Left cardiac atrium (tissue), 4 donors: Measurements from ENCODE around the gene UGGT2. TPM values are rescaled to one million over a fixed set of nuclear protein-coding genes. Genes with fewer than 3 reads are reported as not detected.

Experiments used
- ATAC-seq, 2 donors: fragments of 200-7000 bp; cut with Tn5 transposase; one replicate each; pipeline ENCODE4 v1.9.1; 2020; ENCODE audit warnings: mild to moderate bottlenecking in 2 of 2, moderate library complexity in 2 of 2
- DNase-seq: peaks from one replicate; pipeline ENCODE4 v3.0.0-alpha.2; 2020
- intact Hi-C, 2 donors: fragments of 100-400 bp; cut with DNase I; formaldehyde crosslinking; loops; one replicate each; pipeline versions ENCODE4 v1.14.1 to v1.15.1; 2022 to 2023
- long read RNA-seq: library from polyadenylated mRNA; unstranded; transcript quantifications from one replicate; pipeline ENCODE4 v2.0.0, GENCODE V29; 2021
- total RNA-seq, 2 donors: library from RNA; stranded (reverse); fragmentation: NEBNext Ultra II Directional; extraction: Animal tissue kit (Norgen Biotek cat#: 25700); gene quantifications; one replicate each; pipeline ENCODE4 v1.2.1, GENCODE V29; 2021
- donor health status: DM: no; HTN: yes; CAD: no.
- donor health status: DM: no; HTN: yes; CAD: no; lungs with severe emphysema.
- donor health status: DM: yes; HTN: yes; CAD: no.
- donor health status: Dilated cardiomyopathy.

The UGGT2 gene, protein sequence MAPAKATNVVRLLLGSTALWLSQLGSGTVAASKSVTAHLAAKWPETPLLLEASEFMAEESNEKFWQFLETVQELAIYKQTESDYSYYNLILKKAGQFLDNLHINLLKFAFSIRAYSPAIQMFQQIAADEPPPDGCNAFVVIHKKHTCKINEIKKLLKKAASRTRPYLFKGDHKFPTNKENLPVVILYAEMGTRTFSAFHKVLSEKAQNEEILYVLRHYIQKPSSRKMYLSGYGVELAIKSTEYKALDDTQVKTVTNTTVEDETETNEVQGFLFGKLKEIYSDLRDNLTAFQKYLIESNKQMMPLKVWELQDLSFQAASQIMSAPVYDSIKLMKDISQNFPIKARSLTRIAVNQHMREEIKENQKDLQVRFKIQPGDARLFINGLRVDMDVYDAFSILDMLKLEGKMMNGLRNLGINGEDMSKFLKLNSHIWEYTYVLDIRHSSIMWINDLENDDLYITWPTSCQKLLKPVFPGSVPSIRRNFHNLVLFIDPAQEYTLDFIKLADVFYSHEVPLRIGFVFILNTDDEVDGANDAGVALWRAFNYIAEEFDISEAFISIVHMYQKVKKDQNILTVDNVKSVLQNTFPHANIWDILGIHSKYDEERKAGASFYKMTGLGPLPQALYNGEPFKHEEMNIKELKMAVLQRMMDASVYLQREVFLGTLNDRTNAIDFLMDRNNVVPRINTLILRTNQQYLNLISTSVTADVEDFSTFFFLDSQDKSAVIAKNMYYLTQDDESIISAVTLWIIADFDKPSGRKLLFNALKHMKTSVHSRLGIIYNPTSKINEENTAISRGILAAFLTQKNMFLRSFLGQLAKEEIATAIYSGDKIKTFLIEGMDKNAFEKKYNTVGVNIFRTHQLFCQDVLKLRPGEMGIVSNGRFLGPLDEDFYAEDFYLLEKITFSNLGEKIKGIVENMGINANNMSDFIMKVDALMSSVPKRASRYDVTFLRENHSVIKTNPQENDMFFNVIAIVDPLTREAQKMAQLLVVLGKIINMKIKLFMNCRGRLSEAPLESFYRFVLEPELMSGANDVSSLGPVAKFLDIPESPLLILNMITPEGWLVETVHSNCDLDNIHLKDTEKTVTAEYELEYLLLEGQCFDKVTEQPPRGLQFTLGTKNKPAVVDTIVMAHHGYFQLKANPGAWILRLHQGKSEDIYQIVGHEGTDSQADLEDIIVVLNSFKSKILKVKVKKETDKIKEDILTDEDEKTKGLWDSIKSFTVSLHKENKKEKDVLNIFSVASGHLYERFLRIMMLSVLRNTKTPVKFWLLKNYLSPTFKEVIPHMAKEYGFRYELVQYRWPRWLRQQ (N-terminal part only)
- 10 to 100 TPM; 17.0 to 27.3 TPM for total RNA-seq
- long read RNA-seq, partial matches to known transcripts, result 5 of 10 reads
- long read RNA-seq, other reads (novel, unspliced or antisense), result 3 of 10 reads

GRCh38 chr13:96053003-96053703 lies at the start of gene UGGT2:
UGGT2 (minus strand) TSS chr13:96053401; CDS start chr13:96053312, 89 bp downstream.
- intact Hi-C loops, result no loop called here
- ATAC-seq (peak; percentile 100), DNase-seq (peak; percentile 98)

DNA sequence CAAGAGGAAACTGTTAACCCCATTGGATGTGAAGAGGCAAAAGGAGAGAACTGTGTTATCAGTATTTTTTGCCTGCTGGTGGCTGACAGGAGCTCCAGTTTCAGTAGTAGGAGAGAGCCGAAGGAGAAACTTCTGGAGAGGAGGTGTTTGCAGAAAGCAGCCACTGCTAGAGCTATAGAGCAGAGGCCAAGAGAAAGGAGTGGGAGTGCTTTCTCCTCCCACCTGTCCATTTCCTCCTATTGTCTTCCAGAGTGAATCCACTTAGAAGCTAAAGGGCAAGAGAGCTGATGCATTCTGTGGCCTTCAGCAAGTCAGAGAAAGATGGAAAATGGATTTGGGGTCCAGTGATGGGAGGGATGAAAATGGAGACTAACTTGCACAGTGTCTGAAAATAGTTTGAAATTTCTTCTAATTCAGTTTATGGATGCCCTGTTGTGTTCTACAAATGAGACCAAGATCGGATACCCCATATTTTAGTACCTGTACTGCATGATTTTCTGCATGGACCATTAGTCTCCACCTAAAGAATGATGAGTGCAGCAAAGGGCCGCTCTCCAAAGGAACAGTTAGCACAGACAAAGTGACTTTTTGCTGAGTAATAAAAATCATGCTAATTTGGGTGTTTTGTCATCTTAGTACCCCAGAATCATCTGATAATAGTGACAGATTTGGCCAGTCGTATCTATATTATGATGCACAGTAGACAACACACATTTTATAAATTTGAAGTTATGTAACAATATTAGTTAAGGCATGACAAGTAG lies 47.4 kb upstream of the UGGT2 start:
- intact Hi-C loops, result no loop called here
- DNase-seq (no peak), ATAC-seq (no peak)

GRCh38 chr13:96093296-96094006 lies 40.2 kb upstream of the UGGT2 start:
- no peak for ATAC-seq
- intact Hi-C loops, result no loop called here

GRCh38 chr13:96091164-96092117 lies 38.2 kb upstream of the UGGT2 start:
- intact Hi-C loops, result no loop called here
- peak; percentile 29 for DNase-seq
- peak; percentile 41 to 58 for ATAC-seq

More at GRCh38 chr13:96093296-96094006, 40.2 kb upstream of the UGGT2 start:
- no peak for DNase-seq

DNA sequence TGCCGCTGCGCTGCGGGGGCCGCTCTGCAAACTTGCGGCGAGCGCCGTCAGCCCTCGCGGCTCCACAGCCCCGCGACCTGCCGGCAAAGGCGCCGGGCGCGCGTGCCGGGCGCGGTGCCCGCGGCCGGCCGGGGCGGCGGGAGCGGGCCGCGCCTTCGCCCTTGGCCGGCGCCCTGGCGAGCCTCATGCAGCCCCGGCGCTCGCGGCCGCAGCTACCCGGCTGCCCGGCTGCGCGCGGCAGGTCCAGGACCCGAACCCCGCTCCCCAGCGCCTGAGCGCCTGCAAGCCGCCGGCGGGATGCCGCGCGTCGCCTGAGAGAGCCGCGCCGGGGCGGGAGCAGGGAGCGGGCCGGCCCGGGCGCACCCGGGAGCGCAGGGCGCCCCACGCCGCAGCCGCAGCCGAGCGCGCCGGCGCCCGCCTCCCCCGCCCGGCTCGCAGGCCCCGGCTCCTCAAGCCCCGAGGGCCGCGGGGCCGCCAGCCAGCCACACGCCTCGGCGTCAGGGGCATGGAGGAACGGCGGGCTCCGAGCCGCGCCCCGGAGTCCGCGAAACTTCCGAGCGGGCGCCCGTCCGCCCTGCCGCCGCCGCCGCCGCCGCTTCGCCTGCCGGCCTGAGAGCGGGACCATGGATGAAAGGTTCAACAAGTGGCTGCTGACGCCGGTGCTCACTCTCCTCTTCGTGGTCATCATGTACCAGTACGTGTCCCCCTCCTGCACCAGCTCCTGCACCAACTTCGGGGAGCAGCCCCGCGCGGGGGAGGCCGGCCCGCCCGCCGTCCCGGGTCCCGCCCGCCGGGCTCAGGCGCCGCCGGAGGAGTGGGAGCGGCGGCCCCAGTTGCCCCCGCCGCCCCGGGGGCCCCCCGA lies 37.3 kb upstream of the UGGT2 start:
- intact Hi-C loops, result no loop called here
- DNase-seq (peak; percentile 20), ATAC-seq (peak; percentile 19 to 47)

- peak; percentile 27 for DNase-seq
- peak; percentile 50 to 74 for ATAC-seq
- intact Hi-C loops, result no loop called here
These were observed 36.6 kb upstream of the UGGT2 start, which contains the start of gene HS6ST3 for GRCh38 chr13:96089749-96090239. HS6ST3 (plus strand) TSS chr13:96090107.

DNA sequence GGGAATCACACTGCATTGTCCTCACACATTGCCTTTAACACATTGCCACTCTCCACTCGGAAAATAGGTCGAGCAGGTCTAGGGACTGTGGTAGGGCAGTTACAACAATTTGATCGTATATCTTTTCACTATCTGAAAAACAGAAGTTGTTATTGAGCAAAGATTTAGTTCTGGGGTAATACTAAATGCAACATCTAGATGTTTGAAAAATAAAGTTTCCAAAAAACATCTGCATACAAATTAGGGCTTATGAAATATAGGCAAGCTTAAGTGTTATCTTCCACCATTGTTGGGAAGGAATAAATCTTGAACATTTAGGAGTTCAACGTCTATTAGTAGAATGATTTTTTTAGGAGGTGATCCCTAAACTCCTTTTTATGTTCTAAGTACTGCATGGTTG lies 35.9 kb upstream of the UGGT2 start:
- DNase-seq, result no peak
- intact Hi-C loops, result no loop called here
- ATAC-seq, result no peak

- ATAC-seq (no peak), DNase-seq (no peak)
- intact Hi-C loops, result no loop called here
These were observed 33.5 kb upstream of the UGGT2 start for GRCh38 chr13:96086736-96087135.

DNA sequence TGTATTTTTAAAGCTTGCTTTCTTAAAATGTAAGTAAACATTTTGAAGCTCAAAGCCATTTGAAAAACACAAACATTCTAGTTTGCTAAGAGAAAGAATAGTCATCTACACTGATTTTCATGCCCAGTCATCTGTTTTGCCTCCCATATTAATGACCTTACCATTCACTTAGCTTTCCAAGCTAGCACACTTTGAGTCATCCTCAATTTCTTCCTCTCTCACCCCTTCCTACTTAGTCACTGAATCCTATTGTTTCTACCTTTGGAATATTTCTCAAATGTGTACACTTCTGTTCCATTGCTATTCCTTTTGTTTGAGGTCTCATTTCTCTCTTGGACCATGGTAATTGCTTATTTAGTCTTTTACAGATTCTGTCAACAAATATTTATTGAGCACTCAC lies 29.4 kb upstream of the UGGT2 start:
- ATAC-seq, result no peak
- DNase-seq, result no peak
- intact Hi-C loops, result no loop called here

GRCh38 chr13:96081888-96082287 lies 28.7 kb upstream of the UGGT2 start:
- ATAC-seq (no peak), DNase-seq (no peak)
- intact Hi-C loops, result no loop called here

GRCh38 chr13:96080676-96081075 lies 27.5 kb upstream of the UGGT2 start:
- no peak for ATAC-seq
- intact Hi-C loops, result no loop called here

DNA sequence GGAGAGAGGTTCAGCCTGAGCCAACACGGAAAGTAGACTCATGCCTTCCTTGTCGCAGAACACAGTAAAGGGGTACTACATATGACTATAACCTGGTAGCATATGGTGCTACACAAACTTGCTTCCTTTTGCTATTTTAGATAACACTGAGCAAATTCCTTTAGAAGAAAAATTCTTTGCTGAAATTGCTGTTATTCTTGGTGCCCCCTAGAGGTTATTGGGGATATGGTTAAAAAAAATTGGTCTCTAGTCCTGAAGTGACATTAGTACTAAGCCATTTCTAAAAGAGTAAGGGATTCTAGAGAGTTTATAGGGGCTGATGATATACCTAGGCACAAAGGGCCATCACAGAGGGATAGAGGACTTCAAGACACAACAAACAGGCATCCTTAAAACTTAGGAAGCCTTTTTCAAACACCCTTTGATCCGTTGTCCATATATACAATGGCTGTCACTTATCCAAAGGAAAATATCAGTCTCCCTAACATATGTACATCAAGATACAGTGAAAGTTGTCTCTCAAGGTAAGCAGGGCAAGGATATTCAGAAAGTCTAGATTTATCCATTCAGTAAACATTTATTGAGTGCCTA lies 22.8 kb upstream of the UGGT2 start:
- ATAC-seq, result no peak

More at GRCh38 chr13:96080676-96081075, 27.5 kb upstream of the UGGT2 start:
- no peak for DNase-seq

DNA sequence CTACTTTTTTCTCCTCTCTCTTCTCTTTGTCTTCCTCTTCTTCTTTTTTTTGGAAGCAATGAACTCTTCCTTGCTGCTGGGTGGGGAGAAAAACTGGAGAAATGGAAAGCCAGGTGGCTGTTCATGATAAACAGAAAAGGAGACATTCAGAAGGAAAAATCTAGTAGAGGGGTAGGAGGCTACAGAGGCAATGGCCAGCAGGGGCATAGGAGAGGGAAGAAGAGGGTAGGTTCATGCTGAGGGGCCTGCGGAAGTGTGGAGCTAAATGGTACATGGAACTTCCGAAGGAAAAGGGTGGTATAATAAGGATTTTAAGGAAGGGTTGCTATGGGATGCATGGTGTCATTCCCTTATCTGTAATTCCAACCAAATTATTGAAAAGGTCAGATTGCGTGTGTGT lies 19.2 kb upstream of the UGGT2 start:
- DNase-seq (no peak), ATAC-seq (no peak)
- intact Hi-C loops, result no loop called here

More for the DNA sequence above, 22.8 kb upstream of the UGGT2 start:
- no peak for DNase-seq
- intact Hi-C loops, result no loop called here

GRCh38 chr13:96071504-96071903 lies 18.3 kb upstream of the UGGT2 start:
- DNase-seq, result no peak
- no peak for ATAC-seq
- intact Hi-C loops, result no loop called here

DNA sequence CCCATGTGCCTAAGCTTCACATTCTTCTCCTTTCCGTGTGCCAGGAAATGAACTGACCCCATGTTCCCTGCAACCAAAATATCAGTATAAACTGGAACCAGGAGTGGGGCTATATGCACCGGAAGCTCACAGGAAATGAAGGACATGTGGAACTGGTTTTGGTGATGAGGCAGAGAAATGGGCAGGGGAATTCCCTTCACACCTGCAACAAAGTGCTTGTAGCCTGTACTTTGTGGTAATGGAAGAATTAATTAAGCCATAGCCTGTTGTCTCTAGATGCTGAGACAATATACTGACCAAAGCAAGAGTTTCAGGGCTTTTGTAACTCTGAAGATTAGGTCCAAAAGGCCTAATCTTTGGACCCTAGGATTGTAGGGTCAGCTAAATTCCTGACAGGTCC lies 15.5 kb upstream of the UGGT2 start:
- intact Hi-C loops, result no loop called here
- no peak for ATAC-seq
- no peak for DNase-seq
